Neural progenitor cell (in vitro differentiated cells): Measurements from ENCODE around the gene BICDL2. TPM values are rescaled to one million over a fixed set of nuclear protein-coding genes. Genes with fewer than 3 reads are reported as not detected.

Experiments
- DNase-seq: peaks from one replicate; pipeline ENCODE4 v3.0.0-alpha.2; 2016; ENCODE audit warnings: low spot score
- H2AFZ ChIP-seq: fragments of 200-600 bp; sonication (generic); replicated peaks from 2 replicates; pipeline ENCODE4 v1.6.1; 2016; ENCODE audit warnings: antibody characterized with exemption
- H3F3A ChIP-seq: fragments of 200-600 bp; sonication (generic); 2 replicates; pipeline ENCODE4 v1.6.1; 2016; ENCODE audit warnings: antibody characterized with exemption, low read depth
- H3K27ac ChIP-seq: fragments of 200-600 bp; sonication (generic); 2 replicates; pipeline ENCODE4 v1.5.1; 2016; ENCODE audit warnings: mild to moderate bottlenecking
- H3K27me3 ChIP-seq: fragments of 200-600 bp; sonication (generic); 2 replicates; pipeline ENCODE4 v1.6.1; 2016; ENCODE audit warnings: mild to moderate bottlenecking, moderate library complexity
- H3K36me3 ChIP-seq: fragments of 200-600 bp; sonication (generic); 2 replicates; pipeline ENCODE4 v1.5.1; 2016
- H3K4me1 ChIP-seq: fragments of 200-600 bp; sonication (generic); 2 replicates; pipeline ENCODE4 v1.6.1; 2016; ENCODE audit warnings: mixed run types
- H3K4me2 ChIP-seq: fragments of 200-600 bp; sonication (generic); 2 replicates; pipeline ENCODE4 v1.6.1; 2016
- H3K4me3 ChIP-seq: fragments of 200-600 bp; sonication (generic); 2 replicates; pipeline ENCODE4 v1.5.1; 2016
- H3K79me2 ChIP-seq: fragments of 200-600 bp; sonication (generic); 2 replicates; pipeline ENCODE4 v1.6.1; 2016; ENCODE audit warnings: low read depth
- H3K9ac ChIP-seq: fragments of 200-600 bp; sonication (generic); 2 replicates; pipeline ENCODE4 v1.6.1; 2016
- H3K9me3 ChIP-seq: fragments of 200-600 bp; sonication (generic); 2 replicates; pipeline ENCODE4 v1.5.1; 2016; ENCODE audit warnings: low read depth
- H4K20me1 ChIP-seq: fragments of 200-600 bp; sonication (generic); 2 replicates; pipeline ENCODE4 v1.6.1; 2016; ENCODE audit warnings: low read depth
- H3K27ac Mint-ChIP-seq: 3 replicates; pipeline ENCODE4 v1.8.0; 2021; ENCODE audit warnings: mixed read lengths
- H3K27me3 Mint-ChIP-seq: 2 replicates; pipeline ENCODE4 v1.8.0; 2022; ENCODE audit warnings: low read depth, mild to moderate bottlenecking, inconsistent platforms, moderate library complexity, mixed read lengths; ENCODE audit not compliant: insufficient read depth
- H3K36me3 Mint-ChIP-seq: 3 replicates; pipeline ENCODE4 v1.8.0; 2021; ENCODE audit warnings: mixed read lengths
- H3K4me1 Mint-ChIP-seq: 3 replicates; pipeline ENCODE4 v1.8.0; 2021; ENCODE audit warnings: mixed read lengths
- H3K4me3 Mint-ChIP-seq: 3 replicates; pipeline ENCODE4 v1.8.0; 2021; ENCODE audit warnings: mild to moderate bottlenecking, moderate library complexity, mixed read lengths
- H3K9me3 Mint-ChIP-seq: 3 replicates; pipeline ENCODE4 v1.8.0; 2020; ENCODE audit warnings: mixed read lengths
- CTCF ChIP-seq: fragments of 200-600 bp; sonication (generic); IDR thresholded peaks from 2 replicates; pipeline ENCODE4 v1.5.1; 2017; ENCODE audit warnings: antibody characterized with exemption, mild to moderate bottlenecking
- EZH2 ChIP-seq: fragments of 200-600 bp; sonication (generic); IDR thresholded peaks from 2 replicates; pipeline ENCODE4 v1.6.1; 2017; ENCODE audit warnings: antibody characterized with exemption, mild to moderate bottlenecking, moderate library complexity
- EZH2phosphoT487 ChIP-seq: fragments of 200-600 bp; sonication (generic); IDR thresholded peaks from 2 replicates; pipeline ENCODE4 v1.6.1; 2017; ENCODE audit warnings: antibody characterized with exemption
- small RNA-seq: library from RNA; depleted of rRNA; stranded (forward); fragments of <200 nt; gene quantifications from one replicate; pipeline ENCODE3, GENCODE V24; 2015
- total RNA-seq: library from RNA; depleted of rRNA; stranded (reverse); fragments of >200 nt; gene quantifications from 2 replicates; pipeline ENCODE4 v1.2.3, GENCODE V29; 2015; ENCODE audit warnings: low replicate concordance

Gene BICDL2
- total RNA-seq, 1 donor from 2014 or later: not detected

DNA sequence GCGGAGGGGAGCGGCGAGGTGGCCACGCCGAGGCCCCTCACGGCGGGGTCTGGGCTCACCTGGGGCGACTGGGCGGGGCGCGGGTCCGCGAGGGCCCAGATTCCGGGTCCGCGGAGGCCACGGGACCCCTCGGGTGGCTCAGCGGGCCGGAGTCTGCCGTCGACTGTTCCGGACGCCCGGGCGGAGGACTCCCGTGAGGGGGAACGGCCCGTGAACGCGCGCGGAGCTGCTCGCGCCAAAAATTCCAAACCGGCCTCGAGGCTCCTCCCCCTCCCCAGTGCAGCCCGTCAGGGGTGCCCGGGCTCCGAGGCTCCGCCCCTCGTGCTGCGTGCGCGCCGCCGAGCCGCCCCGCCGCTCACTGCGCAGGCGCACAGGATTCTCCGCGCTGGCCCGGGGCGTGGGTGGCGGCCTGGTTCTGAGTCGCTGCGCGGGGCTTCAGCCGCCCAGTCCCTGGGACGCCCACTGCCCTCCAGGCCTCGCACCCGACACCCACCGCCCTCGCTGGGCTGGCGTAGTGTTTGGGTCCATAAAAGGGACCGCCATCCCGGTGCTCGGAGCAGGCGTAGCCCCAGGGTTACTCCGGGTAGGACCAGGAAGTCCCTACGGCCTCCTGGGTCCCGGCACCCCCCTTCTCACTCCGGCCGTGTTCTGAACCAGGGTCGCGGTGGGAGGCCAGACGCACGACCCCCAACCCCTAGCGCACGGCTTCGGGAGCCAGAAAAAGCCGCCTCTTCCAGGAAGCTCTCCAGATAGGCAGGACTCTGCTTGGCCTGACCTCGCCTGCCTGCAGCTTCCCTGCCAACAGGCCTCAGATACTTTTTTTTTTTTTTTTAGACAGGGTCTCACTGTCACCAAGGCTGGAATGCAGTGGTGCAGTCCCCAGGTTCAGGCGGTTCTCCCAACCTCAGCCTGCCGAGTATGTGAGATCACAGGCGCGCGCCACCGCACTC, 56.2 kb downstream of the BICDL2 start, which contains the start of gene PKMYT1:
TSS of gene PKMYT1 (minus strand) at position 220 of the 950 bp plus-strand sequence. CDS start 789 bp downstream, outside the sequence.
- H3K27ac ChIP-seq: peak within 1 kb of the TSS; percentile 32

DNA sequence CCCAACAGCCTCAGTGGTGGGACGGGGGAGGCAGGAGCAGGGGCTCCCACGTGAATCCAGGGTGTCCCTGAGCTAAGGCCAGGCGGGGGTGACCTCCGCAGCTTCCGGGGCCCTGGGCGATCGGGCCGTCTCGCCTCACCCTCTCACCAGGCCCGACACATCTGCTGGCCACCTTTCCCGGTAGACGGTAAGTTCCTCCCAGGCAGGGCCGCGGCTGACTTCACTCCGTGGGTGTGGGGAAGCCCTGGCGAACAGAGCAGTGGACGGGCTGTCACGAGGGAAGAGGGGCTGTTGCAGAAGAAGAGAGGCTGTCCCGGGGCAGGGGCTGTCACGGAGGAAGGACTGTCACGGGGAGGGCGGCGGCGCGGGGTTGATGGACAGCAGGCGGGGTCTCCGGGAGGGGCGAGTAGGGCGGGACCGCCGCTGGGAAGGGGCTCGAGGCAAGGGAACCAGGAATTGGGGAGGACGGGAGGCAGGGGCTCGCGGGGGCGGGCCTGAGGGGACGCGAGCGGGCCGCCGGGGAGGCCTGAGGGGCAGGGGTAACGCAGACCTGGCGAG, 57.0 kb downstream of the BICDL2 start:
- Histone ChIP-seq H3K4me1 (peaks cover 26% of the 10 kb centered on the region), H3F3A (peaks cover 38% of the 10 kb centered on the region), H3K4me3 (peak overlapping the region; percentile 65), H3K27me3 (peaks cover 7% of the 10 kb centered on the region), H3K79me2 (peaks cover 16% of the 10 kb centered on the region), H3K9ac (peak overlapping the region; percentile 18), H2AFZ (peak overlapping the region; percentile 95), H3K4me2 (peak overlapping the region; percentile 78), H3K9me3 (no peaks in the 10 kb centered on the region), H3K36me3 (no peaks in the 10 kb centered on the region), H3K27ac (no peak overlapping the region), H4K20me1 (peaks cover 17% of the 10 kb centered on the region)
- Mint-ChIP-seq H3K9me3 (no peaks in the 10 kb centered on the region), H3K4me1 (peaks cover 26% of the 10 kb centered on the region), H3K27me3 (peaks cover 11% of the 10 kb centered on the region), H3K27ac (no peak overlapping the region), H3K36me3 (peaks cover 3% of the 10 kb centered on the region), H3K4me3 (peak overlapping the region; percentile 88)
- peak; percentile 64 for DNase-seq
- no peak for TF ChIP-seq CTCF
- no peak for TF ChIP-seq EZH2
- TF ChIP-seq EZH2phosphoT487: no peak

More for the DNA sequence above, 56.2 kb downstream of the BICDL2 start, which contains the start of gene PKMYT1:
- Histone ChIP-seq H3K9ac (peak within 1 kb of the TSS; percentile 18), H2AFZ (peak within 1 kb of the TSS; percentile 95), H3K36me3 (no peaks in the 10 kb centered on the region), H3K4me1 (peaks cover 26% of the 10 kb centered on the region), H3K4me3 (peak within 1 kb of the TSS; percentile 65), H4K20me1 (peaks cover 17% of the 10 kb centered on the region), H3K9me3 (no peaks in the 10 kb centered on the region), H3K79me2 (peaks cover 16% of the 10 kb centered on the region), H3K27me3 (peaks cover 7% of the 10 kb centered on the region), H3K4me2 (peak within 1 kb of the TSS; percentile 78), H3F3A (peaks cover 38% of the 10 kb centered on the region)
- Mint-ChIP-seq H3K9me3 (no peaks in the 10 kb centered on the region), H3K4me3 (peak within 1 kb of the TSS; percentile 88), H3K4me1 (peaks cover 26% of the 10 kb centered on the region), H3K36me3 (peaks cover 3% of the 10 kb centered on the region), H3K27ac (peak within 1 kb of the TSS; percentile 74), H3K27me3 (peaks cover 11% of the 10 kb centered on the region)
- no peak for TF ChIP-seq CTCF
- no peak for TF ChIP-seq EZH2
- no peak for TF ChIP-seq EZH2phosphoT487
- peak; percentile 96 for DNase-seq

Small RNAs within 50 kb of the gene (small RNA-seq; reads per million reads assigned to genes)
- gene LINC00514 (not detected), gene RNU1-22P (not detected)

Other genes with a start within 250 kb of the BICDL2 start
- 0.40 and 0.73 TPM in 2 replicates for gene PRSS33, start 249.4 kb downstream of the BICDL2 start, total RNA-seq
- not detected in 2 replicates for gene PRSS41, start 238.5 kb downstream of the BICDL2 start, total RNA-seq
- gene PRSS21, start 219.7 kb downstream of the BICDL2 start, total RNA-seq: not detected in 2 replicates
- gene ZG16B, start 206.6 kb downstream of the BICDL2 start, total RNA-seq: not detected in 2 replicates
- gene PRSS22, start 178.8 kb downstream of the BICDL2 start, total RNA-seq: not detected in 2 replicates
- 15.8 and 46.5 TPM in 2 replicates for gene FLYWCH2, start 153.7 kb downstream of the BICDL2 start, total RNA-seq
- gene FLYWCH1, start 125.0 kb downstream of the BICDL2 start, total RNA-seq: 5.1 and 16.1 TPM in 2 replicates
- 0.51 and 5.6 TPM in 2 replicates for gene KREMEN2, start 72.7 kb downstream of the BICDL2 start, total RNA-seq
- 3.3 and 15.4 TPM in 2 replicates for gene PAQR4, start 67.6 kb downstream of the BICDL2 start, total RNA-seq
- gene PKMYT1, start 56.5 kb downstream of the BICDL2 start, total RNA-seq: 4.6 and 38.5 TPM in 2 replicates
- not detected in 2 replicates for gene CLDN9, start 24.0 kb downstream of the BICDL2 start, total RNA-seq
- 31.6 and 60.0 TPM in 2 replicates for gene CLDN6, start 18.8 kb downstream of the BICDL2 start, total RNA-seq
- gene TNFRSF12A, start 16.6 kb downstream of the BICDL2 start, total RNA-seq: 6.7 and 14.3 TPM in 2 replicates
- gene HCFC1R1, start 13.0 kb downstream of the BICDL2 start, total RNA-seq: 1.6 and 15.7 TPM in 2 replicates
- 16.6 and 28.6 TPM in 2 replicates for gene THOC6, start 12.9 kb downstream of the BICDL2 start, total RNA-seq
- 0.58 and 0.62 TPM in 2 replicates for gene MMP25, start 9.6 kb upstream of the BICDL2 start, total RNA-seq
- gene IL32, start 28.7 kb upstream of the BICDL2 start, total RNA-seq: 1.4 TPM in 1 of 2 replicates, not detected in the other
- gene ZSCAN10, start 62.4 kb upstream of the BICDL2 start, total RNA-seq: 5.4 and 16.2 TPM in 2 replicates
- 5.4 and 19.6 TPM in 2 replicates for gene ZNF205, start 75.6 kb upstream of the BICDL2 start, total RNA-seq
- 1.3 and 4.0 TPM in 2 replicates for gene ZNF213, start 98.1 kb upstream of the BICDL2 start, total RNA-seq
- not detected in 2 replicates for gene OR1F1, start 151.3 kb upstream of the BICDL2 start, total RNA-seq
- gene ZNF200, start 198.2 kb upstream of the BICDL2 start, total RNA-seq: 9.4 and 10.1 TPM in 2 replicates
- not detected in 2 replicates for gene MEFV, start 219.7 kb upstream of the BICDL2 start, total RNA-seq
- 30.1 and 40.8 TPM in 2 replicates for gene ZNF263, start 246.5 kb upstream of the BICDL2 start, total RNA-seq